CD4-positive, alpha-beta T cell treated with Interleukin-6 for 4 hours (primary cell): ENCODE results near the gene CD55.

Experiments used
- DNase-seq: peaks from one replicate; pipeline ENCODE4 v3.0.0-alpha.2; 2020; ENCODE audit warnings: mixed read lengths

The CD55 gene

GRCh38 chr1:207364614-207365013, 43.1 kb downstream of the CD55 start:
- no peak for DNase-seq

GRCh38 chr1:207365063-207365462, 43.6 kb downstream of the CD55 start:
- DNase-seq: no peak

GRCh38 chr1:207366022-207366421, 44.5 kb downstream of the CD55 start:
- DNase-seq: no peak

- DNase-seq: no peak
Measured at GRCh38 chr1:207388721-207389120, 67.2 kb downstream of the CD55 start.

- DNase-seq: no peak
Measured at GRCh38 chr1:207389728-207390464, 68.4 kb downstream of the CD55 start.

GRCh38 chr1:207393610-207394009, 72.1 kb downstream of the CD55 start:
- no peak for DNase-seq

- DNase-seq: no peak
Measured at GRCh38 chr1:207396168-207396746, 74.8 kb downstream of the CD55 start.

- DNase-seq: no peak
Measured at GRCh38 chr1:207397525-207397926, 76.0 kb downstream of the CD55 start.

GRCh38 chr1:207398986-207399385, 77.5 kb downstream of the CD55 start:
- no peak for DNase-seq

GRCh38 chr1:207401578-207401977, 80.1 kb downstream of the CD55 start:
- DNase-seq: no peak

GRCh38 chr1:207402744-207403143, 81.3 kb downstream of the CD55 start:
- DNase-seq: no peak

GRCh38 chr1:207404849-207405525, 83.5 kb downstream of the CD55 start:
- DNase-seq: no peak

- no peak for DNase-seq
Measured at GRCh38 chr1:207405814-207406213, 84.3 kb downstream of the CD55 start.

GRCh38 chr1:207407655-207408260, 86.3 kb downstream of the CD55 start:
- no peak for DNase-seq
